Sigmoid colon (tissue), 7 donors: ENCODE results near the gene IL17REL. TPM values are rescaled to one million over a fixed set of nuclear protein-coding genes. Genes with fewer than 3 reads are reported as not detected.

Experiments used
- DNase-seq: peaks from one replicate; pipeline ENCODE4 v3.0.0-alpha.2; 2019
- H3K27ac ChIP-seq, 4 donors: fragments of 200-600 bp; sonication (generic); one replicate each; pipeline ENCODE4 v1.5.1; 2016 to 2019; ENCODE audit warnings: mild to moderate bottlenecking in 1 of 4
- H3K27me3 ChIP-seq, 3 donors: fragments of 200-600 bp; sonication (generic); one replicate each; pipeline ENCODE4 v1.5.1; 2019; ENCODE audit warnings: mild to moderate bottlenecking in 1 of 3
- H3K36me3 ChIP-seq, 4 donors: fragments of 200-600 bp; sonication (generic); one replicate each; pipeline ENCODE4 v1.5.1; 2016 to 2019
- H3K4me1 ChIP-seq, 4 donors: fragments of 200-600 bp; sonication (generic); one replicate each; pipeline ENCODE4 v1.5.1; 2017 to 2019
- H3K4me3 ChIP-seq, 4 donors: fragments of 200-600 bp; sonication (generic); one replicate each; pipeline ENCODE4 v1.5.1; 2017 to 2019; ENCODE audit warnings: mild to moderate bottlenecking in 2 of 4, moderate library complexity in 1 of 4
- H3K9me3 ChIP-seq, 4 donors: fragments of 200-600 bp in 3 of 4; sonication (generic) in 3 of 4; one replicate each; pipeline versions ENCODE4 v1.5.1 to v1.6.1; 2013 to 2019
- CTCF ChIP-seq, 4 experiments: fragments of 450-650 bp in 3 of 4; fragments of 200-600 bp in 1 of 4; IDR thresholded peaks; one replicate each; pipeline ENCODE4 v1.5.1; 2016 to 2019; ENCODE audit warnings: antibody characterized with exemption in 4 of 4, mild to moderate bottlenecking in 3 of 4, moderate library complexity in 2 of 4
- EP300 ChIP-seq, 4 donors: sonication (generic); formaldehyde crosslinking; IDR thresholded peaks; one replicate each; pipeline ENCODE4 v1.6.1; 2017; ENCODE audit warnings: antibody characterized with exemption in 4 of 4
- POLR2A ChIP-seq, 2 donors: fragments of 450-650 bp; IDR thresholded peaks; one replicate each; pipeline ENCODE4 v1.6.1; 2016; ENCODE audit warnings: antibody characterized with exemption in 2 of 2, mild to moderate bottlenecking in 2 of 2, moderate library complexity in 2 of 2
- POLR2AphosphoS5 ChIP-seq, 4 donors: sonication (generic); formaldehyde crosslinking; IDR thresholded peaks; one replicate each; pipeline ENCODE4 v1.6.1; 2017; ENCODE audit warnings: antibody characterized with exemption in 4 of 4
- WGBS, 2 donors: extraction: QIAGEN DNeasy Blood & Tissue Kit; methylation state at CpG; one replicate each; pipeline ENCODE4 v1.1.7; 2013; 5-methylcytosine and 5-hydroxymethylcytosine counted together
- intact Hi-C: fragments of 100-400 bp; cut with DNase I; formaldehyde crosslinking; loops from one replicate; pipeline ENCODE4 v1.15.1; 2023
- polyA plus RNA-seq, 3 donors: library from polyadenylated mRNA; stranded (reverse); fragments of 200-250 nt; gene quantifications; one replicate each; pipeline ENCODE4 v1.2.3, GENCODE V29; 2013
- total RNA-seq, 4 donors: library from RNA; depleted of rRNA; stranded (reverse); fragments of >200 nt; gene quantifications; one replicate each; pipeline ENCODE4 v1.1.0, GENCODE V29; 2016
- donor health status: healthy with polysubstance abuse.
- donor health status: Bipolar disorder and iron deficiency.
- donor health status: healthy.

IL17REL gene
- total and polyA plus RNA-seq, 7 donors: 1.6 TPM; not detected in 6

GRCh38 chr22:50056214-50056972, 43.8 kb upstream of the IL17REL start:
- Histone ChIP-seq H3K27me3 (peaks cover 8 to 43% (median 33%) of the 10 kb centered on the region in 3 donors), H3K4me3 (no peak overlapping the region), H3K4me1 (peaks cover 0 to 14% (median 11%) of the 10 kb centered on the region in 4 donors), H3K36me3 (no peaks in the 10 kb centered on the region), H3K9me3 (peaks cover 0 to 7% (median 0%) of the 10 kb centered on the region in 4 donors), H3K27ac (no peak overlapping the region)
- no peak for TF ChIP-seq CTCF (IDR thresholded peaks at IDR 0.05)
- WGBS, 2 donors: 72 to 75% methylated on average over 34 of the region's 34 CpGs
- intact Hi-C loops: no loop called here
- DNase-seq: no peak

GRCh38 chr22:50053861-50054260, 41.3 kb upstream of the IL17REL start:
- H3K27ac ChIP-seq: no peak overlapping the region
- intact Hi-C loops: no loop called here
- TF ChIP-seq EP300 (IDR thresholded peaks at IDR 0.05) (no peak), POLR2AphosphoS5 (IDR thresholded peaks at IDR 0.05) (no peak), POLR2A (IDR thresholded peaks at IDR 0.05) (no peak), CTCF (IDR thresholded peaks at IDR 0.05) (no peak)
- no peak for DNase-seq
- H3K4me1 ChIP-seq: peaks cover 0 to 7% (median 6%) of the 10 kb centered on the region in 4 donors
- no peak overlapping the region for H3K4me3 ChIP-seq
- WGBS, 2 donors: 29 to 60% methylated on average over 18 of the region's 18 CpGs
- H3K27me3 ChIP-seq: peaks cover 5 to 22% (median 12%) of the 10 kb centered on the region in 3 donors
- no peaks in the 10 kb centered on the region for H3K36me3 ChIP-seq
- peaks cover 0 to 7% (median 0%) of the 10 kb centered on the region in 4 donors for H3K9me3 ChIP-seq

GRCh38 chr22:50051930-50052329, 39.4 kb upstream of the IL17REL start:
- Histone ChIP-seq H3K4me1 (no peaks in the 10 kb centered on the region), H3K36me3 (no peaks in the 10 kb centered on the region), H3K27me3 (peaks cover 0 to 9% (median 0%) of the 10 kb centered on the region in 3 donors), H3K27ac (no peak overlapping the region), H3K9me3 (peaks cover 0 to 7% (median 0%) of the 10 kb centered on the region in 4 donors), H3K4me3 (no peak overlapping the region)
- no peak for TF ChIP-seq EP300 (IDR thresholded peaks at IDR 0.05)
- no peak for TF ChIP-seq POLR2A (IDR thresholded peaks at IDR 0.05)
- no peak for TF ChIP-seq CTCF (IDR thresholded peaks at IDR 0.05)
- no peak for TF ChIP-seq POLR2AphosphoS5 (IDR thresholded peaks at IDR 0.05)
- intact Hi-C loops: no loop called here
- DNase-seq: no peak
- 90 to 91% methylated on average over 18 of the region's 18 CpGs for WGBS, 2 donors

- Histone ChIP-seq H3K27ac (no peak overlapping the region), H3K9me3 (peaks cover 0 to 7% (median 0%) of the 10 kb centered on the region in 4 donors), H3K4me1 (no peaks in the 10 kb centered on the region), H3K4me3 (no peak overlapping the region), H3K27me3 (peaks cover 0 to 23% (median 0%) of the 10 kb centered on the region in 3 donors), H3K36me3 (no peaks in the 10 kb centered on the region)
- TF ChIP-seq POLR2AphosphoS5 (IDR thresholded peaks at IDR 0.05) (no peak), POLR2A (IDR thresholded peaks at IDR 0.05) (no peak), EP300 (IDR thresholded peaks at IDR 0.05) (no peak), CTCF (IDR thresholded peaks at IDR 0.05) (no peak)
- WGBS, 2 donors: 89 to 90% methylated on average over 36 of the region's 36 CpGs
- no peak for DNase-seq
- intact Hi-C loops: no loop called here
Measured at GRCh38 chr22:50049299-50050195, 37.0 kb upstream of the IL17REL start.
